ENCODE measurements around the gene CTF1.
A peak's percentile ranks its signal among the peaks of the same experiment; 100 is the strongest.
"Not testable (repeated sequence)": the region's sequence is repeated elsewhere in the genome, so short reads cannot be mapped to it uniquely, and the experiment has no call there.

The CTF1 gene

DNA sequence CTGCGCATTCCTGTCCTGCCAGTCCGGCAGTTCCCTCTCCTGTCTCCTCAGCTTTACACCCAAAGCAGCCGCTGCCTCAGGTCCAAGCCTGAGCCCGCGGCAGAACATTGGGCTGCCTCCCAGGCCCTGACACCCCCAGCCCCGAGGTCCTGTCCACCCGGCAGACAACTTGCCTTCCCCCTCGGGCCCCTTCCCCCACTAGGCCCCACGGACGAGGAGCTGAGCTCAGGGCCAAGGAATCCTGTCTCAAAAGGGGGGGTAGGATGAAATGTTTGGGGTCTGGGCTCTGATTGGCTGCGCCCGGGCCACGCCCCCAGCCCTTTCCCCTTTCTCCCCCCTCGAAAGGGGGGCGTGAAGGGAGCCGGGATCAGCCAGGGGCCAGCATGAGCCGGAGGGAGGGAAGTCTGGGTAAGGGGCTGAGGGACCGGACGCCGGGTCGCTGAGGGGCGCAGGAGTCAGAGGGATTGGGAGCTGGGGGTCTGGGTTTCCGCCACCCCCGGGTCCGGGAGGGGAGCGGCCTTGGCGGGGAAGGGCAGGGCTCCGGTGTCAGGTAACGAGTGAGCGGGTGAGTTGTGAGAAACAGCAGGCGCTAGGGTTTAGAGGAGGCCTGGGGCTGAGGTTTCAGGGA lies at the start of gene CTF1:
CTF1 (plus strand) TSS at position 354 of the 628 bp plus-strand sequence; CDS start at position 384, 30 bp downstream.
- no peak for DNase-seq

DNA sequence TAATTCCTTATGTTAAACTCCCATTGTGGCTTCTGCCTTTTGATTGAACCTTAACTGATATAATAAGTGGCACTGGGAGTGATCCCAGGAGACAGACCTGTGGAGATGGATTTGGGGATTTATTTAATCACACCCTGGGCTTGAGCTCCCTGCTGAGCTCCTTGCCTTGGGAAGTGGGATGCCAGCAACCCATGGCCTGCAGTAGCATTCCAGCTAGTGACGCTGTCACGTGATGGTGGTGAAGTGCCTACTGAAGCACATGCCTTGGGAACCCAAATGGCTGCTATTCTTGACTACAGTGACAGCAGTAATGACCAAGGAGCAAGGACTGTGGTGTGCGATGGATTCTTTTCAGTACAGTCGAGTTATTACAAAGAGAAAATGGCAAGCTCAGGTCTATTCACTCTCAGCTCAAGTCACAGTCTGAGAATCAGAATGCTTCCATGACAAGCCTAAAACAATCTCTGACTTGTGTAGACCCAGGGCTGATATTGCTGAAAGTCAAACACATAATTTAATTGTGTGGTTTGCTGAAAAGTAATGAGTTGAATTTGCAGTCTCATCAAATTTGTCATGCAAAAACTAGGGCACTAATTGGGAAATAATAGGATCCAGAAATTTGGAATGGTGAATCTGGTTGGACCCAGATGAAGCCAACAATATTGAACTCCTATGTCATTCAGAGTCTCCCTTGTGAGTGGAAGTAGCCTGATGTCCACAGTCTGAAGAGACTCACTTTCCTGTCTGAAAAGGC lies 49.6 kb upstream of the CTF1 start:
- no peak for DNase-seq

DNA sequence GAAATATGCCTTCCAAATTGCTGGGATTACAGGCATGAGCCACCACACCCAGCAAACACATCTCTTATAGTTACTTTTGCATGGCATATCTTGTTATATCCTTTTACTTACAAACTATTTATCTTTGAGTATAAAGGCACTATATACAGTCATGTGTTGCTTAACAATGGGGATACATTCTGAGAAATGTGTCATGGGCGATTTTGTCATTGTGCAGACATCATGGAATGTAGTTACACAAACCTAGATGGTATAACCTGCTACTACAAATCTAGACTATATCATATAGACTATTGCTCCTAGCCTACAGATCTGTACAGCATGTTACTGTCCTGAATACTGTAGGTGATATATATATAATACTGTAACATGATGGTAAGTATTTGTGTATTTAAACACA lies 46.2 kb upstream of the CTF1 start:
- no peak for DNase-seq

DNA sequence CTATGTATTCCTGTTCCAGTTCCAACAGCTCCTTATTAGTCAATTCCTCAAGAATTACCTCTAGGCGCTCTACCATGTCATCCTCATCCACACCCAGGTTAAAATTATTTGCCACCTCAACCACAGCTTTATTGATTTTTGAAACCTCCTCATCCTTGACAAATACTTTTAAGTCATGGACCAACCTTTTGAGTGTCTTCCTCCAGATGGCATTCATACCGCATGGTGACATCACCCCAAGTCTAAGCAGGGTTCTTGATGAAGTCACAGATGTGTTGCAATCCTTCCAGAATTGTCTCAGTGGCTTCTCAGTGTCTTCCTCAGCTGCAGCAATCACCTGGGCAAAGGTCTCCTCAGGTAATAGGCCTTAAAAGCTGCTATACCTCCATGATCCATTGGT lies 42.7 kb upstream of the CTF1 start:
- no peak for DNase-seq

GRCh38 chr16:30858111-30858495 lies 38.3 kb upstream of the CTF1 start:
- DNase-seq = no peak

DNA sequence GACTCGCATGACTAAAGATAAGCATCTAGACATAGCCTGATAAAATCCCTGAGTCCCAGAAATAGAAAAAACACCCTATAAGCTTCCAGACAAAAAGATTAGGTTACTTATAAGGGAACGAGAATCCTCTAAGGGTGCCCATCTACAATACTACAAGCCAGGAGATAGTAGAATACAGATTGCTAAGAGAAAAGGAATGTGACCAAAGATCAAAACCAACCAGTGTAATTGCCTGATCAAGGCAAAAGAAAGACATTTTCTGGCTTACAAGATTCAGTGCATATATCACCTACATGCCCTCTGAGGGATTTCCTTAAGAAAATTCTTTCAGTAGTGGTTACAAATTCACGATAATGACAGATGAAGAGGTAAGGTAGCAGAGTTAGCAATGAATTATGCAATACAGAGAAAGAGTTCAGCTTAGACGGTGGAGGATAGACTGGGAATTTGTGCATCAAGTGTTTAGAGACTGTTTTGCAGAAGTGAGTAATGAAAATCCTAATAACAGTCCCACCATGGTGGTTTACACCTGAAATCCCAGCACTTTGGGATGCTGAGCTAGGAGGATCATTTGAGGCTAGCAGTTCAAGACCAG lies 37.5 kb upstream of the CTF1 start:
- no peak for DNase-seq

DNA sequence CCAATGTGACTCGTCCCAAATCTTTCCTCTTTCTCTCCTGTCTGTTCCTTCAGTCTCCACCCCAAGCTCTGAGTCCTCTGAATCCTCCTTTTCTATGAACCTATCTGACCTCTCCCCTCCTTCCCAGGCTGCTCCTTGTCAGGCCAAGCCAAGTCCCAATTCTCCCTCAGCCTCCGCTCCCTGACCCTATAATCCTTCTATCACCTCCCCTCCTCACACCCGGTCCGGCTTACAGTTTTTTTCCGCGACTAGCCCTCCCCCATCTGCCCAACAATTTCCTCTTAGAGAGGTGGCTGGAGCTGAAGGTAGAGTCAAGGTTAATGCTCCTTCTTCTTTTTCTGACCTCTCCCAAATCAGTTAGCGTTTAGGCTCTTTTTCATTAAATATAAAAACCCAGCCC lies 35.7 kb upstream of the CTF1 start:
- DNase-seq = not testable (repeated sequence)

GRCh38 chr16:30863178-30863577 lies 33.2 kb upstream of the CTF1 start:
- DNase-seq = not testable (repeated sequence)

DNA sequence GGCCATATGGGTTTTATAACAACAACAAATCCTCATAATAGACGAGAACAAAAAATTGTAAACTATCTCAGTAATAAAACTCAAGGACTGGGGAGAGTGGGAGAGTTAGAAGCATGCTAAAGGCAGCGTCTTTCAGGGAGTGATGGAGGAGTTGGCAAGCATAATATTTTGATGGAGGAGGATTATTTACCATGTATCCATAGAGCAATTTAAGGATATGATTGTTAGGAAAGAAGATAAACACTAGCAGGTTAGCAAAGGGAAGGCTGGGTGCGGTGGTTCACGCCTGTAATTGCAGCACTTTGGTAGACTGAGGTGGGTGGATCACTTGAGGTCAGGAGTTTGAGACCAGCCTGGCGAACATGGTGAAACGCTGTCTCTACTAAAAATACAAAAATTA lies 30.4 kb upstream of the CTF1 start:
- DNase-seq = no peak

DNA sequence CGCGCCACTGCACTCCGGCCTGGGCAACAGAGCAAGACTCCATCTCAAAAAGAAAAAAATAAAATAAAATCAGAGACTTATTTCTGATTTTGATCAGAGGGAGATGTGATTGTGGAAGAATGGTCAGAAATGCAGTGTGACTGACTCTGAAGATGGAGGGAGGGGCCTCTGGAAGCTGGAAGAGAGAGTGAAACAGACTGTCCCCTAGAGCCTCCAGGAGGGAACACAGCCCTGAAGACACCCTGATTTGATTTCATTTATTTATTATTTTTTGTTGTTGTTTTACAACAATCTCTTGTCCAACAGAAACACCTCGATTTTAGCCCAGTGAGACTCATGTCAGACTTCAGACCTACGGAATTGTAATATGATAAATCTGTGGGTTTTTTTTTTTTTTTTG lies 28.7 kb upstream of the CTF1 start:
- DNase-seq = no peak

- no peak for DNase-seq
Observed at GRCh38 chr16:30870904-30871303, 25.5 kb upstream of the CTF1 start.

DNA sequence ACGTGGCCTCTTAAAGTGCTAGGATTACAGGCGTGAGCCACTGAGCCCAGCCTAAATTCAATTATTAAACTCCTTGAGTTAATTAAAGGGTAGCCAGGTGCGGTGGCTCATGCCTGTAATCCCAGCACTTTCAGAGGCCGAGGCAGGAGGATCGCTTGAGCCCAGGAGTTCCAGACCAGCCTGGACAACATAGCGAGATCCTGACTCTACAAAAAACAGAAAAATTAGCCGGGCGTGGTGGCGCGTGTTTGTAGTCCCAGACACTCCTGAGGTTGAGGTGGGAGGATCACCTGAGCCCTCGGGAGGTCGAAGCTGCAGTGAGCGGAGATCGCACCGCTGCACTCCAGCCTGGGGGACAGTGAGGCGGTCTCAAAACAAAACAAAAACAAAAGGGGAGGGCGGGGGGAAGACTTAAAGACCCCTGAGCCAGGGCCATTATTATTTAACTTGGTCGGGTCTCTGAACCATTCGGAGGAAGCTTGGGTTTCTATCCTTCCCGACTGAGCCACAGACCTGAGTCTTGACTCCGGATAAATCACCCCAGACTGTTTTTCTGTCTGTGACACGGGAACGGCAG lies 22.1 kb upstream of the CTF1 start:
- DNase-seq = peak; percentile 7

- peak; percentile 91 for DNase-seq
Observed at GRCh38 chr16:30874821-30875717, 21.3 kb upstream of the CTF1 start.

- DNase-seq = peak; percentile 20
Observed at GRCh38 chr16:30875871-30876801, 20.3 kb upstream of the CTF1 start.

- no peak for DNase-seq
Observed at GRCh38 chr16:30876867-30877266, 19.5 kb upstream of the CTF1 start.

- no peak for DNase-seq
Observed at GRCh38 chr16:30882429-30883310, 13.7 kb upstream of the CTF1 start.

GRCh38 chr16:30884760-30885159 lies 11.7 kb upstream of the CTF1 start:
- DNase-seq = no peak

- no peak for DNase-seq
Observed at GRCh38 chr16:30885196-30885595, 11.2 kb upstream of the CTF1 start.

DNA sequence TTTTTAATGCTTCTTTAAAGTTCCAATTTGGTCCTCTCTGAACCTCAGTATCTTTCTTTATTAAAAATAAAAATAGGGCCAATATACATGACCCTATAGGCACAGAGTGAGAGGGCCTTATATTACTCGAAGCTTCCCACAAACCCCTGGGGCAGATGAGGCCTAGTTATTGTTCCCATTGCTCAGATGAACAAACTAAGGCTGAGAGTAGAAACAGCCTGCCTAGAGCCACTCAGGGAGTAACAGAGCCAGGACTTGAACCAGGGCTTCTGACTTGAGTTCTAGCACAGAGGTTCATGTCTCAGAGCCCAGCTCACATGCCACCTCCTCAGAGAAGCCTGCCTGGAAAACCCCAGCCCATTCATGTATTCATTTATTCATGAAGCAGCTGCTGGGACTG lies 10.3 kb upstream of the CTF1 start:
- DNase-seq = no peak

- DNase-seq = no peak
Observed at GRCh38 chr16:30887927-30888326, 8.5 kb upstream of the CTF1 start.

Data from activated naive CD4-positive, alpha-beta T cell treated with Interleukin-2 at 50 U/mL for 16 hours (primary cell).